Measurements from ENCODE around the gene ASTL.

GRCh38 chr2:96184188-96184587 is 45.9 kb upstream of the ASTL start:
- TF ChIP-seq CTCF (IDR thresholded peaks at IDR 0.05) (no peak), EZH2 (IDR thresholded peaks at IDR 0.05) (no peak)

Data from neural progenitor cell (in vitro differentiated cells).